ENCODE results near the gene STAT2. TPM values are rescaled to one million over a fixed set of nuclear protein-coding genes. Genes with fewer than 3 reads are reported as not detected.
"Not testable (repeated sequence)": the region's sequence is repeated elsewhere in the genome, so short reads cannot be mapped to it uniquely, and the experiment has no call there.

STAT2 gene
- total RNA-seq, 1 donor from 2014 or later, result 327 TPM

- Mint-ChIP-seq H3K9me3 (ENCODE audit: unreplicated experiment) (no peaks in the 10 kb centered on the region), H3K4me1 (ENCODE audit: unreplicated experiment) (no peaks in the 10 kb centered on the region), H3K4me3 (ENCODE audit: unreplicated experiment) (no peak overlapping the region), H3K27ac (ENCODE audit: unreplicated experiment) (no peak overlapping the region), H3K36me3 (ENCODE audit: unreplicated experiment) (peaks cover 60% of the 10 kb centered on the region), H3K27me3 (ENCODE audit: unreplicated experiment) (no peaks in the 10 kb centered on the region)
- no peak for TF ChIP-seq CTCF (IDR thresholded peaks at IDR 0.05)
- no peak for DNase-seq (ENCODE audit: extremely low spot score, unreplicated experiment)
Observed at GRCh38 chr12:56346675-56347074, 13.2 kb downstream of the STAT2 start.

GRCh38 chr12:56342290-56342689 is 17.6 kb downstream of the STAT2 start:
- DNase-seq (ENCODE audit: extremely low spot score, unreplicated experiment); H3K4me3 Mint-ChIP-seq (ENCODE audit: unreplicated experiment); H3K9me3 Mint-ChIP-seq (ENCODE audit: unreplicated experiment); H3K4me1 Mint-ChIP-seq (ENCODE audit: unreplicated experiment); H3K27me3 Mint-ChIP-seq (ENCODE audit: unreplicated experiment); H3K27ac Mint-ChIP-seq (ENCODE audit: unreplicated experiment): not testable (repeated sequence)
- H3K36me3 Mint-ChIP-seq (ENCODE audit: unreplicated experiment), result peaks cover 32% of the 10 kb centered on the region

GRCh38 chr12:56341616-56342015 is 18.3 kb downstream of the STAT2 start:
- Mint-ChIP-seq H3K4me3 (ENCODE audit: unreplicated experiment) (no peak overlapping the region), H3K4me1 (ENCODE audit: unreplicated experiment) (no peaks in the 10 kb centered on the region), H3K9me3 (ENCODE audit: unreplicated experiment) (no peaks in the 10 kb centered on the region), H3K27ac (ENCODE audit: unreplicated experiment) (no peak overlapping the region), H3K27me3 (ENCODE audit: unreplicated experiment) (no peaks in the 10 kb centered on the region), H3K36me3 (ENCODE audit: unreplicated experiment) (peaks cover 27% of the 10 kb centered on the region)
- no peak for DNase-seq (ENCODE audit: extremely low spot score, unreplicated experiment)
- no peak for TF ChIP-seq CTCF (IDR thresholded peaks at IDR 0.05)

GRCh38 chr12:56339158-56339422 is 20.8 kb downstream of the STAT2 start:
- no peak for DNase-seq (ENCODE audit: extremely low spot score, unreplicated experiment)
- peaks cover 7% of the 10 kb centered on the region for H3K4me1 Mint-ChIP-seq (ENCODE audit: unreplicated experiment)
- H3K4me3 Mint-ChIP-seq (ENCODE audit: unreplicated experiment), result no peak overlapping the region
- peaks cover 12% of the 10 kb centered on the region for H3K36me3 Mint-ChIP-seq (ENCODE audit: unreplicated experiment)
- no peaks in the 10 kb centered on the region for H3K27me3 Mint-ChIP-seq (ENCODE audit: unreplicated experiment)
- no peaks in the 10 kb centered on the region for H3K9me3 Mint-ChIP-seq (ENCODE audit: unreplicated experiment)
- TF ChIP-seq CTCF (IDR thresholded peaks at IDR 0.05), result no peak
- no peak overlapping the region for H3K27ac Mint-ChIP-seq (ENCODE audit: unreplicated experiment)

- no peak for DNase-seq (ENCODE audit: extremely low spot score, unreplicated experiment)
- TF ChIP-seq CTCF (IDR thresholded peaks at IDR 0.05), result no peak
- Mint-ChIP-seq H3K36me3 (ENCODE audit: unreplicated experiment) (peaks cover 7% of the 10 kb centered on the region), H3K9me3 (ENCODE audit: unreplicated experiment) (no peaks in the 10 kb centered on the region), H3K27ac (ENCODE audit: unreplicated experiment) (no peak within 1 kb of the TSS), H3K4me1 (ENCODE audit: unreplicated experiment) (peaks cover 7% of the 10 kb centered on the region), H3K4me3 (ENCODE audit: unreplicated experiment) (no peak within 1 kb of the TSS), H3K27me3 (ENCODE audit: unreplicated experiment) (no peaks in the 10 kb centered on the region)
Observed at GRCh38 chr12:56338308-56339157, 21.4 kb downstream of the STAT2 start, which contains the start of gene IL23A. Gene IL23A, plus strand, starts transcription at chr12:56338884. Its CDS starts 161 bp downstream, at chr12:56339045.
